Measurements from ENCODE around the gene GNPDA1.

DNA sequence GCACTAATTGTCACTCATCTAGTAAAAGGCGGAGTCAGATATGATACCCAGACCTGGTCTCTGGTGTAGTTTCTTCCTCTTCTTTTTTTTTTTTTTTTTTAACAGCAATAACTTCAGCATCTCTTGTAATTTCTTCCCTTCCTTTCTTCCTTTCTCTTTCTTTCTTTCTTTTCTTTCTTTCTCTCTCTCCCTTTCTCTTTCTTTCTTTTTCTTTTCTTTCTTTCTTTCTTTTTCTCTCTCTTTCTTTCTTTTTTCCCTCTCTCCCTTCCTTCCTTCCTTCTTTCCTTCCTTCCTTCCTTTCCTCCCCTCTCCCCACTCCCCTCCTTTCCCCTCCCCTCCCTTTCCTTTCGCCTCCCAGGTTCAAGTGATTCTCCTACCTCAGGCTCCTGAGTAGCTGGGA lies 25.9 kb upstream of the GNPDA1 start:
- TF ChIP-seq, protein P1, sequence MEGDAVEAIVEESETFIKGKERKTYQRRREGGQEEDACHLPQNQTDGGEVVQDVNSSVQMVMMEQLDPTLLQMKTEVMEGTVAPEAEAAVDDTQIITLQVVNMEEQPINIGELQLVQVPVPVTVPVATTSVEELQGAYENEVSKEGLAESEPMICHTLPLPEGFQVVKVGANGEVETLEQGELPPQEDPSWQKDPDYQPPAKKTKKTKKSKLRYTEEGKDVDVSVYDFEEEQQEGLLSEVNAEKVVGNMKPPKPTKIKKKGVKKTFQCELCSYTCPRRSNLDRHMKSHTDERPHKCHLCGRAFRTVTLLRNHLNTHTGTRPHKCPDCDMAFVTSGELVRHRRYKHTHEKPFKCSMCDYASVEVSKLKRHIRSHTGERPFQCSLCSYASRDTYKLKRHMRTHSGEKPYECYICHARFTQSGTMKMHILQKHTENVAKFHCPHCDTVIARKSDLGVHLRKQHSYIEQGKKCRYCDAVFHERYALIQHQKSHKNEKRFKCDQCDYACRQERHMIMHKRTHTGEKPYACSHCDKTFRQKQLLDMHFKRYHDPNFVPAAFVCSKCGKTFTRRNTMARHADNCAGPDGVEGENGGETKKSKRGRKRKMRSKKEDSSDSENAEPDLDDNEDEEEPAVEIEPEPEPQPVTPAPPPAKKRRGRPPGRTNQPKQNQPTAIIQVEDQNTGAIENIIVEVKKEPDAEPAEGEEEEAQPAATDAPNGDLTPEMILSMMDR (IDR thresholded peaks at IDR 0.05) = no peak
- no peak for TF ChIP-seq POLR2A (IDR thresholded peaks at IDR 0.05)
